SH-SY5Y (cell line): ENCODE results near the gene SETBP1.

Source experiments
- GATA2 ChIP-seq: IDR thresholded peaks from 2 replicates; pipeline ENCODE4 v1.6.1; 2011; ENCODE audit warnings: mild to moderate bottlenecking, low read depth, low read length
- GATA3 ChIP-seq: IDR thresholded peaks from 2 replicates; pipeline ENCODE4 v1.6.1; 2011; ENCODE audit warnings: low read depth, mild to moderate bottlenecking, low read length, moderate library complexity

DNA sequence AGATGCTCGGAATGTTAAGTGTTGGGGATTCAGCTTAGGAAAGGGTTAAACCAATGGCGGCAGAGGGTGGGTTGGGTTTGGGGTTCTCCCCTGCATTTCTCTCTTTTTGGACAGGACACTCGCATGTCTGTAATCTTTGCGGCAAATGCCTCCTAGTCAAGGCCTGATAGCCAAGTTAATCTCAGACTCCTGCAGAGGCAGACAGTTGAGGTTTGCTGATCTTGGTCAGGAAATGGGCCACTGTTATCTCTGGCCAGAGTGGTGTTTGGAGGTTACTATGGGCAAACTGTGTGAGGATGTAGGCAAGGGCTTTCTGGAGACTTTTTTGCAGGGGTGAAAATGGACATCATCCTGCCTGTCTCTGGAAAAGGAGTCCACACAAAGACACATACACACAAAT, 188.8 kb downstream of the SETBP1 start:
- TF ChIP-seq GATA2 (no peak), GATA3 (no peak)
